Body of pancreas (tissue), 4 donors: ENCODE data around the gene CUEDC1. TPM values are rescaled to one million over a fixed set of nuclear protein-coding genes. Genes with fewer than 3 reads are reported as not detected.

Experiments
- ATAC-seq: fragments of 150-250 bp; one replicate; pipeline ENCODE4 v1.9.1; 2016
- DNase-seq, 4 donors: peaks; one replicate each; pipeline ENCODE4 v3.0.0-alpha.2; 2019
- H3K27ac ChIP-seq, 4 donors: fragments of 200-600 bp; sonication (generic); 1 replicate in 3 of 4; 2 replicates in 1 of 4; pipeline versions ENCODE4 v1.5.1 to v1.6.1; 2016 to 2019; ENCODE audit warnings: mild to moderate bottlenecking in 1 of 4, mixed read lengths in 1 of 4, moderate library complexity in 1 of 4
- H3K27me3 ChIP-seq, 2 donors: fragments of 200-600 bp; sonication (generic); one replicate each; pipeline ENCODE4 v1.6.0; 2016; ENCODE audit warnings: mild to moderate bottlenecking in 1 of 2
- H3K36me3 ChIP-seq, 2 donors: fragments of 200-600 bp; sonication (generic); replicated peaks in 1 of 2; 2 replicates each; pipeline ENCODE4 v1.5.1; 2016; ENCODE audit warnings: low read depth in 2 of 2; ENCODE audit not compliant: insufficient read depth in 1 of 2
- H3K4me1 ChIP-seq: fragments of 200-600 bp; sonication (generic); one replicate; pipeline ENCODE4 v1.6.0; 2016
- H3K4me3 ChIP-seq, 2 donors: fragments of 200-600 bp; sonication (generic); 1 replicate in 1 of 2; 2 replicates in 1 of 2; pipeline ENCODE4 v1.5.1; 2016 to 2019
- H3K9me3 ChIP-seq, 3 donors: fragments of 200-600 bp; sonication (generic); 1 replicate in 2 of 3; 2 replicates in 1 of 3; pipeline ENCODE4 v1.5.1; 2016
- CTCF ChIP-seq, 7 experiments: fragments of 450-650 bp in 4 of 7; fragments of 200-600 bp in 3 of 7; sonication (generic) in 3 of 7; IDR thresholded peaks; one replicate each; pipeline ENCODE4 v1.5.1; 2016 to 2019; ENCODE audit warnings: antibody characterized with exemption in 7 of 7
- POLR2A ChIP-seq, 3 donors: fragments of 450-650 bp; IDR thresholded peaks; one replicate each; pipeline ENCODE4 v1.6.1; 2016; ENCODE audit warnings: antibody characterized with exemption in 3 of 3, mild to moderate bottlenecking in 2 of 3
- WGBS, 2 donors: methylation state at CpG; one replicate each; pipeline ENCODE4 v1.1.5; 2017; 5-methylcytosine and 5-hydroxymethylcytosine counted together
- intact Hi-C: fragments of 100-400 bp; cut with DNase I; formaldehyde crosslinking; loops from one replicate; pipeline ENCODE4 v1.15.1; 2023
- total RNA-seq, 2 donors: library from RNA; depleted of rRNA; stranded (reverse); fragments of >200 nt; gene quantifications; one replicate each; pipeline ENCODE4 v1.1.0, GENCODE V29; 2016

The CUEDC1 gene
- total RNA-seq, 2 donors from 2014 or later = 35.8 to 48.1 TPM

DNA sequence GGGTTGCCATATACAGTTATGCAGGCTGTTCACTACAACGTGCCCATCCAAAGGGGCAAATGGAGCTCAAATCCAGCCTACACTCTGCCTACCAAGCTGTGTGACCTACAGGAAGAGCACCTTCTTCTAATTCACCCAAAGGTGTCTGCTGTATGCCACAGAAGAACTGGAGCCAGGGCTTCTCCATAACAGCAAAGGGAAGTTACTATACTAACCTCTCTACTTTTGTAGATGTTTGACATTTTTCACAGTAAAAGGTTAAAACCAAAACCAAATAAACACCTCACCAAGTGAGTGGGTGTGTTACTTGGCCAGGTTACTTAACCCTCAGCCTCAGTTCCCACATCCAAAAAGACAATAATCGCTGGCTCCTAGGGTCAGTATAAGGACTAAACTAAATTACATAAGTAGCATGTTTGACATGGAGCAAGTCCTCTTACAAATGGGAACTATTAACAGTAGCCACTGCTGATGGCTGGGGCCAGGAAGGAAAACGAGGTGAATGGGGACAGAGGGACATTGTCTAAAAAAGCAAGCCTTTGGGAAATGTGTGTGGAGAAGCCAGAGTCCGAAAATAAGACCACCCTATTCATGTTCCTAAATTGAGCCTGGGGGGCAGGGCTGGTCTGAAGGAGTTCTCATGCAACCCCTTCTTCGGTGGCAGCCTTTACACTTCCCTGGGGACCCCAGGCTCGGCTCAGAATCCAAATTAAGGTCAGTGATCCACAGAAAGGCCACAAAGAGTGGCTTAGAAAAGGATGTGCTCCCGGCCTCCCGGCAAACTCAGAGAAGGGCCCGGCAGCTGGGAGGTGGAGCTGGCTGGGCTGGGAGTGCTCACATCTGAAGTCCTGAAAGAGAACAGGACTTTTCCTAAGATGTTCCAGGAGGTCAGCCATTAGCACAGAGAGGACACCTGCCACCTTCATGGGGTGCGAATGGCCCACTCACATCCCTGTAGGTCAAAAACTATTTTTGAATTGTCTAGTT lies 13.5 kb downstream of the CUEDC1 start:
- peak overlapping the region; percentile 46 to 69 (median 62) for H3K27ac ChIP-seq
- 66 to 69% methylated on average over 10 of the region's 10 CpGs for WGBS, 2 donors
- DNase-seq (no peak), ATAC-seq (no peak)
- H3K36me3 ChIP-seq = no peaks in the 10 kb centered on the region
- no peaks in the 10 kb centered on the region for H3K27me3 ChIP-seq
- intact Hi-C loops = no loop called here
- H3K9me3 ChIP-seq = no peaks in the 10 kb centered on the region
- peaks cover 46% of the 10 kb centered on the region for H3K4me1 ChIP-seq
- H3K4me3 ChIP-seq = no peak overlapping the region
- TF ChIP-seq CTCF (IDR thresholded peaks at IDR 0.05) (no peak), POLR2A (IDR thresholded peaks at IDR 0.05) (no peak)

GRCh38 chr17:57940653-57941329 lies 14.4 kb downstream of the CUEDC1 start:
- no peak for TF ChIP-seq CTCF (IDR thresholded peaks at IDR 0.05)
- TF ChIP-seq POLR2A (IDR thresholded peaks at IDR 0.05) = no peak
- no peaks in the 10 kb centered on the region for H3K9me3 ChIP-seq
- intact Hi-C loops = no loop called here
- WGBS, 2 donors = 59 to 61% methylated on average over 5 of the region's 5 CpGs
- H3K27me3 ChIP-seq = no peaks in the 10 kb centered on the region
- peaks cover 48% of the 10 kb centered on the region for H3K4me1 ChIP-seq
- H3K27ac ChIP-seq = peak overlapping the region; percentile 46 to 69 (median 62)
- no peak overlapping the region for H3K4me3 ChIP-seq
- peak in 2 of 4 donors; percentile 38 to 73 for DNase-seq
- ATAC-seq = peak; percentile 61
- H3K36me3 ChIP-seq = no peaks in the 10 kb centered on the region

GRCh38 chr17:57940231-57940630 lies 15.0 kb downstream of the CUEDC1 start:
- DNase-seq = peak in 2 of 4 donors; percentile 48
- 49 to 51% methylated on average over 5 of the region's 5 CpGs for WGBS, 2 donors
- H3K27me3 ChIP-seq = no peaks in the 10 kb centered on the region
- no peak overlapping the region for H3K4me3 ChIP-seq
- peak; percentile 31 for ATAC-seq
- peaks cover 53% of the 10 kb centered on the region for H3K4me1 ChIP-seq
- no peaks in the 10 kb centered on the region for H3K36me3 ChIP-seq
- H3K27ac ChIP-seq = peak overlapping the region; percentile 46 to 69 (median 62)
- no peaks in the 10 kb centered on the region for H3K9me3 ChIP-seq
- intact Hi-C loops = no loop called here
- no peak for TF ChIP-seq POLR2A (IDR thresholded peaks at IDR 0.05)
- TF ChIP-seq CTCF (IDR thresholded peaks at IDR 0.05) = no peak

GRCh38 chr17:57939797-57940196 lies 15.4 kb downstream of the CUEDC1 start:
- 60 to 66% methylated on average over 6 to 7 of the region's 7 CpGs for WGBS, 2 donors
- Histone ChIP-seq H3K27me3 (no peaks in the 10 kb centered on the region), H3K9me3 (no peaks in the 10 kb centered on the region), H3K27ac (peak overlapping the region; percentile 57 to 69 (median 64)), H3K36me3 (no peaks in the 10 kb centered on the region), H3K4me3 (no peak overlapping the region), H3K4me1 (peaks cover 57% of the 10 kb centered on the region)
- TF ChIP-seq POLR2A (IDR thresholded peaks at IDR 0.05) (no peak), CTCF (IDR thresholded peaks at IDR 0.05) (no peak)
- peak in 1 of 4 donors; percentile 35 for DNase-seq
- ATAC-seq = no peak
- intact Hi-C loops = no loop called here
